ENCODE measurements around the gene WDR7.

WDR7 gene

DNA sequence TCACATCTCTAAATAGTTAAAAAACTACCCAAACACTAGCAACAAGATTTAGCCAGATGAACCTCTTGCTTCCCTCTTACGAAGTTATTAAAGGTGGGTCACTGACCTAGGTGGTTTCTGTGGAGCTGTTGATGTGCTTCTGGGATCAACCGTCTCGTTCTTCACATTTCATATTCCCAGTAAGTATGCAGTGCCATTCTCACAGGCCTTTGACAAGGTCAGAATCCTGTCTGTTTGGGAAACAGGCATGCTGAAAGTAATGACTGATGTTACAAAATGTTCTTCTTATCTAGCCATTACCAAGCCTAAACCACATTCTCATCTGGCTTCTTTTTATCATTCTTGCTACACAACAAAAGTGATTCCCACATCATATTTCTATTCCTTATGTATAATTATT, 70.3 kb downstream of the WDR7 start:
- DNase-seq (ENCODE audit: low spot score), result no peak

DNA sequence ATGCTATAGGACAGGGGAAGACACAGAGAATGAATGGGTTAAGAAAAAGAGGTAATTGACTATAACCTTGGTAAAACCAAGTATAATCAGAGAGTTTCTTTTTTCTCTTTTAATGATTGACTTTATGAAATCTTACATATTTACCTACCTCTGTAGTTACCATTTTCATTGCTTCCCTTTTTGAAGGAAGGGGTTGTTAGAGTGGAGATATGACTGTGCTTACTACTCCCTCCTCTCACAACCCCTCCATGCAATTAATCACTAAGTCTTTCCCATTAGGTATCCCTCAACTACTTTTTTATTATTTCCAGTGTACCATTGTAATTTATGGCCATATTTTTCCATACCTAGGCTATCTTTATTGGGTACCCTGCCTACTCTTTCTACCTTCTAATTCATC, 71.4 kb downstream of the WDR7 start:
- no peak for DNase-seq (ENCODE audit: low spot score)

DNA sequence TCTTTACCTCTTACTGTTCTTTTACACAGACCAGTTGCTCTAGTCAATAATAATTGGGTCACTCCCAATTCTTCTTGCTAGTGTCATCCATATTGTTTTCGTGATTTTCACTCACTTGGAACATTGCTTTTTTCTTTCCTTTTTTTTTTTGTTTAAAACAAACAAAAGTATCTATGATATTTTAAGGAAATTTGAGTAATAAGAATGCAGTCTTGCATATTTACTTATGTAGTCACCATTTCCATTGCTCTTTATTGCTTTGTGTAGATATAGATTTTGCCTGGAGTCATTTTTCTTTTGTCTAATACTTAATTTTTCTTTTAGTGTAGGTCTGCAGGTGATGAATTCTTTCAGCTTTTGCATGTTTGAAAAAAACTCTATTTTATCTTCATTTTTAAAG, 71.9 kb downstream of the WDR7 start:
- no peak for DNase-seq (ENCODE audit: low spot score)

DNA sequence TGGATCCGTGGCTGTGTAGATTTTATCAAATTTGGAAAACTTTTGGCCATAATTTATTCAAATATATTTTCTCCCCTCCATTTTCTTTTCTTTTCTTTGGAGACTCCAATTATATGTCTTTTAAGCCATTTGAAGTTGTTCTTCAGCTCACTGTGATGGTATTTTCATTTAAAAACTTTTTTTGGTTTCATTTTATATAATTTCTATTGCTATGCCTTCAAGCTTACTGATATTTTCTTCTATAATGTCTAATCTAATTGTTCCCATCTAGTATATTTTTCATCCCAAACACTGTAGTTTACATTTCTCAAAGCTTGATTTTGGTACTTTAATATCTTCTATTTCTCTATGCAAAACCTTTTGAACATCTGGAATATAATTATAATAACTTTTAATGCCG, 72.5 kb downstream of the WDR7 start:
- DNase-seq (ENCODE audit: low spot score), result no peak

DNA sequence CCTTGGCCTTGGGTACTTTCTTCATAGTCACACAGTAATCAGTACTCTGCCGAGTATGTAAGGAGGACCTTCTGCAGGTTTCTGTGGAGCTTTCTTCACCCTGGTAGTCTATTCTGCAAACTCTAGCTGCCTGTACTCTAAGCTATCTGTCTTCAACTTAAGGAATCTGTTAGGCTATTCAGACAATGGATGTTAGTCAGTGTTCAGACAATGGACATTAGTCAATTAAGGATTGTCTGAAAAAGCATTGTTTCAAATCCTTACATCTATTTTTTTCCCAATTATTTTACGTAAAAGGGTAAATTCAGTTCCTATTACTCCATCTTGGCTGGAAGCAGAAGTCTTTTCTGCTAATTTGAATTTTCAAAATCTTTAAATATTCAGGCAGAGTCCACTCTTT, 75.7 kb downstream of the WDR7 start:
- DNase-seq (ENCODE audit: low spot score), result no peak

DNA sequence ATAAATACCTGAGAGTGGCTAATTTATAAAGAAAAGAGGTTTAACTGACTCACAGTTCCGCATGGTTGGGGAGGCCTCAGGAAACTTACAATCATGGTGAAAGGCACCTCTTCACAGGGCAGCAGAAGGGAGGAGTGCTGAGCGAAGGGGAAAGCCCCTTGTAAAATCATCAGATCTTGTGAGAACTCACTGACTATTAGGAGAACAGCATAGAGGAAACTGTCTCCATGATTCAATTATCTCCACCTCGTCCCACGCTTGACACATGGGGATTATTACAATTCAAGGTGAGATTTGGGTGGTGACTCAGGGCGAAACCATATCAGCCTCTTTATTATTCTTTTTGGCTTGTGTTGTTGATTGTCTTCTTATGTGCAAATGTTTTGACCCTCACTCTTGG, 76.2 kb downstream of the WDR7 start:
- DNase-seq (ENCODE audit: low spot score), result no peak

DNA sequence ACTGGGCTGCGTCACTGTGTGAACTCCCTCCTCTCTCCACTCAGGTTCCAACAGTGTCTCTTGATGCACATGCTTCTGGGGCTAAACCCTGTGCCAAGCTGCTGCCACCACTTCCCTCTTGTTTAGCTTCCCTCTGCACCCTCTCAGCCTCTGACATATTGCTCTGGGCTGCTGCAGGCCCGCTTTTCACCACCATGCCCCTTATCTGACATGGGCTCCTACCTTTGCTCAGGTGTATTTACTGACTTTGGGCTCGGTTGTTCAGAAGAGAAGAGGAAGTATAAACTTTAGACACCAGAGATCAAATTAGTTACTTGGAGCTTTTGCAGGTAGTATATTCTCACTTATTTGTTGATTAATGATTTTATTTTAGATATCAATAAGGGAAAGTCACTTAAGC, 77.6 kb downstream of the WDR7 start:
- no peak for DNase-seq (ENCODE audit: low spot score)

DNA sequence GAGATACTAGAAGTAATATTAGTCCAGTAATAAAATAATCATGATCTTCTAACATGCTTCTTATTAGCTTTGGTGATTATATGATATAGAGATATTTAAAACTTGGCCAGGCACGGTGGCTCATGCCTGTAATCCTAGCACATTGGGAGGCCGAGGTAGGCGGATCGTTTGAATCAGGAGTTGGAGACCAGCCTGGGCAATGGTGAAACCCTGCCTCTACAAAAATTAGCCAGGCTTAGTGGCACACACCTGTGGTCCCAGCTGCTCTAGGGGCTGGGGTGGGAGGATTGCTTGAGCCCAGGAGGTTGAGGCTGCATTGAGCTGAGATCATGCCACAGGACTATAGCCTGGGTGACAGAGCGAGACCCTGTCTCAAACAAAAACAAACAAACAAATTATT, 87.0 kb downstream of the WDR7 start:
- no peak for DNase-seq (ENCODE audit: low spot score)

DNA sequence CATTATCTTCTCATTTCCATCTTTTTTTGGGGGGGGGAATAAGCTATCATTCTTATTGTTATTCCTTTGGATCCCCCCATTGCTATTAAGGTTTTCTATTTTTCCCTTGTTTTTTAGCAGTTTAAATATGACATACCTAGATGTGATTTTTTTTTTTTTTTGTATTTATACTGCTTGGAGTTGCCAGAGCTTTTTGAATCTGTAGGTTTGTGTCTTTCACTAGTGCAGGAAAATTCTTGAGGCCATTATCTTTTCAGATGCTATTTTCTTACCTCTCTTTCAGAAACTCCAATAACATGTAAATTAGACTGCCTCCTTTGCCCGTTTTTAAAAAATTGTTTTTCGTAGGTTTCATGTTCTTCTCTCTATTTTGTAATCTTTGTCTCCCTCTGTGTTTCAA, 88.6 kb downstream of the WDR7 start:
- DNase-seq (ENCODE audit: low spot score), result no peak

DNA sequence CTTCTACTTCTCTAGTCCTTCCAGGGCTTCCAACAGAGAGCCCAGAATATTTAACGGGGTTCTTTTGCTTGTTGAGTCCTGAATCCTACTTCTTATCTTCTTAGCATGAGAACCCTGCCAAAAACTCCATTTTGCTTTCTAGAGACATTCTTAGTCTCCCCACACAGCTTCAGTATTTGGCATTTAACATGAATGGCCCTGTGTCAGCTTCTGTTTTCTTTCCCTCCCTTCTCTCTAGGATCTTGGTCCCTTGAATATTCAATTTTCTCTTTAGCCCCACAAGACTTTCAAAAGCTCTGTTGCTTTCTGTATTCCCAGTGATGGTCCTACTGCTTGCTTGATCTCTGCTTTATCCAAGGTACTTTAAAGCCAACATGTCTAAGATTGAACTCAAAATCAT, 89.5 kb downstream of the WDR7 start:
- no peak for DNase-seq (ENCODE audit: low spot score)

DNA sequence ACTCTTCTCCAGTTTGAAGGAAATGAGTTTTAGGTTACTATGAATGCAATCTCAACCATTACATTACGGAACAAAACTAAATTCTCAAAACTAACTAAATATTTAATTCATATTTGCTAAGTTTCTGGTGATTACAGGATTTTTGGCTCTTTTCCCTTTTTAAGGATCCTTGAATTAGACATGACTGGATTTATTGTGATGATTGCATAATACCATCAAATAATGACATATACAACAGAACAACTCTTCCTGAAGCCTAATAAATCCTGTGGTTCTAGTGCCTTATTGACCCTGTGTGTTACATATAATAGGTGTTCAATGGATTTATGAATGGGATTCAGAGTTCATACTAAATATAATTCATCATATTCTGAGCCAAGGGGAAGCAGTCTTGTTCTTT, 90.5 kb downstream of the WDR7 start:
- DNase-seq (ENCODE audit: low spot score), result no peak

DNA sequence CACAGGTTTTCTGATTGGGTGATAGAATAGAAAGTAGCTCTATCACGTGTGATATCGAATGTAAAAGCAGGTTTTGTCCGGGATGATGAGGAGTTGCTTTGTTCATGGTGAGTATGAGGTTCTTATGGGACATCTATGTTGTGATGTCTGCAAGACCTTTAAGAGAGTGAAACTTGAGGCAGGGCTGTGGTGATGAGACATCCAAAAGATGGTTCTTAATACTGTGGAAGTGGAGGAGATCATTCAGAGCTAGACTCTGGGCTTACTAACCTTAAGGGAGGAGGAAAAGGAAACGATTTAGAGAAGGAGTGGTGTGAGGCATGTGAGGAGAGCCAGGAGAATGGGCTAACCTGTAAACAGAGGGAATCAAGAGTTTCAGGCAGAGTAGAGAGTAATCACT, 92.0 kb downstream of the WDR7 start:
- DNase-seq (ENCODE audit: low spot score), result no peak

- no peak for DNase-seq (ENCODE audit: low spot score)
Observed at GRCh38 chr18:56747032-56747658, 96.0 kb downstream of the WDR7 start.

DNA sequence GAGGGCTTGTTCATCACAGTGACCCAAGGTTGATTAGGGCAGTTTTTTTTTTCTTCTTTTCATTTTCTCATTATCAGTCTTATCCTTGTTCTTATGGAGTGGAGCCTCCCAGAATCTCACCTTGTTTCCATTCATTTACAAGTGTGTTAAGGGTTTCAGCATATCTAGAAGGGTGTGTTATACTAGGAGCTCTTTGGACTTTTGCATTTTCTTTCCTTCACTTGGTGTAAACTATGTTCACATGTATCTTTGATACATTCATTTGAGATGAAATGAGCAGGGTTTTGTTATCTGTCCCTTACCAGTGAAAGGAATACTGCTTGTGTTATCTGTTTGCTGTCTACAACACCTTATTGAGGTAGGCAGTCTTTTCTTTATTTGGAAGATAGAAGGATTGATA, 96.7 kb downstream of the WDR7 start:
- no peak for DNase-seq (ENCODE audit: low spot score)

- peak; percentile 42 for DNase-seq (ENCODE audit: low spot score)
Observed at GRCh38 chr18:56748698-56749268, 97.6 kb downstream of the WDR7 start.

- DNase-seq (ENCODE audit: low spot score), result no peak
Observed at GRCh38 chr18:56756966-56757365, 105.8 kb downstream of the WDR7 start.

- DNase-seq (ENCODE audit: low spot score), result no peak
Observed at GRCh38 chr18:56770097-56770496, 118.9 kb downstream of the WDR7 start.

GRCh38 chr18:56770873-56771272, 119.7 kb downstream of the WDR7 start:
- no peak for DNase-seq (ENCODE audit: low spot score)

- DNase-seq (ENCODE audit: low spot score), result no peak
Observed at GRCh38 chr18:56775701-56776100, 124.5 kb downstream of the WDR7 start.

- no peak for DNase-seq (ENCODE audit: low spot score)
Observed at GRCh38 chr18:56787390-56787789, 136.2 kb downstream of the WDR7 start.

DNA sequence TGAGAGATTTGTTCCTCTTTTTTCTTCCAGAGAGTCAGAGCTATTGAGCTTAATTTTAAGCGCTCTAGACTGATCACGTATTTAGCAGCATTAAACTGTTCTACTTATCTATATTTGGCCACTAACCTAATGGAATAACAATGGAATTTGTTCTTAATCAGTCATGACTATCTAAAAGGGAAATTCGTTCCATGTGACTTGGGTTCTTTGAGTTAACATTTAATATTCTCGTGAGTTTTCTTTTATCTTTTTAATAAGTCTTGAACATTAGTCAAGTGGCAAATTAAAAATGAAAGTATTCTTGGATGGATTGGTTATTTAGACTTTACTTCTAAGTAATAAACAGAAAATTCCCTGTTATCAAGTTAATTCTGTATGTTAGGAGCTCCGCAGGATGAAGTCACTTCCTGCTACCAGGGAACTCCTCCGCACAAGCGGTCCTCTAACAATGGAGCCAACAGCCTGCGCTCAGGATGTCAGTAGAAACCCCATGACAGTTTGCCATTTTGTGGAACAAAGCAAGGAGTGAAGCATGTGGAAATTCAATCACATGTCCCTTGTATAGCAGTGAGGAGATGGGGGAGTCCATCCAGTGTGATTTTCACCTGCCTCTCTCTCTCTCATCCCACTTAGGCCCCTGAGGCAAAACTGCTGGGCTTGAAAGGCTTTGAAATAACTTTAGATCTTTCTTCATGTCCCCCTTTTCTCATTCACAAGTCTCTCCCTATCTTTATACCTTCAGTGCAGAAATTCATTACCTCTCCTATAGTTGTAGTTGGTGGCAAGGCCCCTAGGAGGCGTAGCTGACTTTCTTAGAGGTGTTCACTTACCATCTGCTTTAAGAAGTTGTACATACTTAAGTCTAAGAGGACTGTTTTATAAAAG, 138.1 kb downstream of the WDR7 start:
- DNase-seq (ENCODE audit: low spot score), result peak; percentile 42

DNA sequence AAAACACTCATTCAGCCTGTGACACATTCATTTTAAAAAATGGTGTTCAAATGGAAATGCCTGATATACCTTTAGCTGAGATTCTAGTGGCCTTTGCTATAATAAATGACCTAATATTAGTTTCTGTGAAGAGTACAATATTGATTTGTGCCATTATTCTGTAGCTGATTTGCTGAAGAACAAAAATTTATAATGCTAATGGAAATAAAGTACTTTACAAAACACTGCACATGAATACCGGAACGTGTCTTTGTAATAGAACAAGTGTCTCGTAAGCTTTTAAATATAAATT, 138.7 kb downstream of the WDR7 start:
- DNase-seq (ENCODE audit: low spot score), result no peak

- no peak for DNase-seq (ENCODE audit: low spot score)
Observed at GRCh38 chr18:56795381-56795780, 144.2 kb downstream of the WDR7 start.
